ENCODE data around the gene CBLN4. TPM values are rescaled to one million over a fixed set of nuclear protein-coding genes. Genes with fewer than 3 reads are reported as not detected.

The CBLN4 gene
- total and polyA plus RNA-seq, 2 of the 8 experiments (the other 6 are each of a cell fraction or from before 2014, with no cell fraction given): 0.03 to 0.13 TPM

DNA sequence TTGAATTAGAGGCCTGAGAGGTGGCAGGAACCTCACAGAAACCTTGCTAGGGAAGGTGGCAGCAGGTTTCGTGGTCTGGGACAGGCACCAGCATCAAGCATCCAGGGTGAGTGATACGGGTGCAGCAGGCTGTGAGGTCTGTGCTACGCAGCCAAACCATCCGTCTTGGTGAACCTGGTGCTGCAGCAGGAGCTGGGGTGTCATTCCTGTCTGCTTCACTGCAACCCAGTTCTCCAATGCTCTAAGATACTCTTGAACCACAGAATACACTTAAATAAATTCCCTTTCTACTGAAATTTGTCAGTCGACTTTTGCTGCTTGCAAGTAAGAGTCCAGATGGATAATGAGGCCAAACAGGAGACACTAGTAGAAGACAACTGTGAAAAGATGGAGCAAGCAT lies 9.7 kb upstream of the CBLN4 start:
- Histone ChIP-seq H3K4me2 (ENCODE audit: insufficient read depth in 1 of 2, low read depth in 2 of 2, low read length in 2 of 2) (no peak overlapping the region), H2BK15ac (ENCODE audit: low read length) (no peak overlapping the region), H3K27ac (ENCODE audit: low read depth, low read length) (no peak overlapping the region), H3K36me3 (ENCODE audit: control insufficient read depth in 2 of 4, insufficient read depth in 4 of 4, low read length in 3 of 4) (no peaks in the 10 kb centered on the region; a peak in 1 of 8 replicates), H2AFZ (ENCODE audit: low read length) (no peak overlapping the region), H3K23me2 (ENCODE audit: low read depth, low read length) (no peaks in the 10 kb centered on the region), H3K4ac (replicated peaks; ENCODE audit: insufficient read length, low read depth, low read length) (no peak overlapping the region), H2AK5ac (ENCODE audit: low read depth, low read length) (no peak overlapping the region), H2BK20ac (ENCODE audit: low read length) (no peak overlapping the region), H3K23ac (ENCODE audit: insufficient read length) (no peak overlapping the region), H4K8ac (ENCODE audit: extremely low read depth, insufficient read depth, low read length) (no peak overlapping the region), H3K56ac (replicated peaks; ENCODE audit: insufficient read length, low read depth, low read length) (no peak overlapping the region), H3K9me3 (ENCODE audit: insufficient read depth in 2 of 2, low read depth in 1 of 2, low read length in 1 of 2) (peaks cover 63 to 85% of the 10 kb centered on the region in 2 experiments), H2BK120ac (replicated peaks; ENCODE audit: low read depth, low read length) (no peak overlapping the region), H3K79me1 (ENCODE audit: low read depth, low read length) (no peaks in the 10 kb centered on the region), H3K79me2 (ENCODE audit: control insufficient read depth in 1 of 2, insufficient read depth in 2 of 2, low read length in 2 of 2) (no peaks in the 10 kb centered on the region), H3K4me1 (replicated peaks in 1 of 4; ENCODE audit: control insufficient read depth in 3 of 4, insufficient read depth in 4 of 4, low read length in 3 of 4) (no peaks in the 10 kb centered on the region), H2BK12ac (ENCODE audit: low read depth, low read length) (no peak overlapping the region), H3K4me3 (ENCODE audit: extremely low read depth in 1 of 4, insufficient read depth in 2 of 4, low read depth in 3 of 4, low read length in 4 of 4) (no peak overlapping the region), H3K27me3 (replicated peaks in 1 of 4; ENCODE audit: control insufficient read depth in 3 of 4, extremely low read depth in 1 of 4, insufficient read depth in 3 of 4, low read length in 3 of 4) (no peaks in the 10 kb centered on the region), H4K20me1 (replicated peaks in 1 of 2; ENCODE audit: control insufficient read depth in 1 of 2, insufficient read depth in 2 of 2, low read length in 2 of 2) (no peaks in the 10 kb centered on the region), H4K5ac (ENCODE audit: insufficient read length, low read depth, low read length) (no peak overlapping the region), H3K9ac (replicated peaks in 1 of 4; ENCODE audit: extremely low read depth in 1 of 4, low read depth in 3 of 4, low read length in 3 of 4) (no peak overlapping the region), H2BK5ac (ENCODE audit: low read depth, low read length) (no peak overlapping the region), H3K18ac (ENCODE audit: extremely low read depth, low read length) (no peak overlapping the region), H4K91ac (replicated peaks; ENCODE audit: insufficient read length, low read length) (no peak overlapping the region), H3K14ac (ENCODE audit: insufficient read length) (no peak overlapping the region)
- no peak for FAIRE-seq
- no peak for DNase-seq (ENCODE audit: low read depth in 1 of 2, low spot score in 2 of 2)
- 85% methylated on average over 5 of the region's 5 CpGs; no CpG with 5 or more reads in 1 of the 2 experiments for WGBS, 2 experiments (ENCODE audit: extremely low coverage in 1 of 2, insufficient coverage in 1 of 2, insufficient read length in 1 of 2, insufficient replicate concordance in 2 of 2, low coverage in 1 of 2, low lambda C conversion rate in 2 of 2, missing lambda C conversion rate in 1 of 2)
- TF ChIP-seq SIN3A (conservative IDR thresholded peaks at IDR 0.05 in 1 of 2, IDR thresholded peaks at IDR 0.05 in 1 of 2; ENCODE audit: low read depth in 1 of 2, low read length in 2 of 2) (no peak), SP4 (IDR thresholded peaks at IDR 0.05; ENCODE audit: low read length) (no peak), NRF1 (IDR thresholded peaks at IDR 0.05; ENCODE audit: low read depth, low read length) (no peak), TAF7 (optimal IDR thresholded peaks at IDR 0.05; ENCODE audit: borderline replicate concordance, low read depth, low read length) (no peak), KDM1A (IDR thresholded peaks at IDR 0.05; ENCODE audit: borderline replicate concordance, low read length) (no peak), KDM5A (IDR thresholded peaks at IDR 0.05; ENCODE audit: low read length) (no peak), CBX5 (IDR thresholded peaks at IDR 0.05; ENCODE audit: low read depth, low read length) (no peak), POLR2A (IDR thresholded peaks at IDR 0.05; ENCODE audit: control extremely low read depth in 1 of 2, low read depth in 2 of 2, low read length in 2 of 2) (no peak), EP300 (IDR thresholded peaks at IDR 0.05; ENCODE audit: borderline replicate concordance in 1 of 2, low read depth in 2 of 2, low read length in 2 of 2) (no peak), RXRA (IDR thresholded peaks at IDR 0.05; ENCODE audit: insufficient read depth, low read depth, low read length) (no peak), SP1 (IDR thresholded peaks at IDR 0.05; ENCODE audit: low read depth, low read length) (no peak)
- TF ChIP-seq, protein P1, sequence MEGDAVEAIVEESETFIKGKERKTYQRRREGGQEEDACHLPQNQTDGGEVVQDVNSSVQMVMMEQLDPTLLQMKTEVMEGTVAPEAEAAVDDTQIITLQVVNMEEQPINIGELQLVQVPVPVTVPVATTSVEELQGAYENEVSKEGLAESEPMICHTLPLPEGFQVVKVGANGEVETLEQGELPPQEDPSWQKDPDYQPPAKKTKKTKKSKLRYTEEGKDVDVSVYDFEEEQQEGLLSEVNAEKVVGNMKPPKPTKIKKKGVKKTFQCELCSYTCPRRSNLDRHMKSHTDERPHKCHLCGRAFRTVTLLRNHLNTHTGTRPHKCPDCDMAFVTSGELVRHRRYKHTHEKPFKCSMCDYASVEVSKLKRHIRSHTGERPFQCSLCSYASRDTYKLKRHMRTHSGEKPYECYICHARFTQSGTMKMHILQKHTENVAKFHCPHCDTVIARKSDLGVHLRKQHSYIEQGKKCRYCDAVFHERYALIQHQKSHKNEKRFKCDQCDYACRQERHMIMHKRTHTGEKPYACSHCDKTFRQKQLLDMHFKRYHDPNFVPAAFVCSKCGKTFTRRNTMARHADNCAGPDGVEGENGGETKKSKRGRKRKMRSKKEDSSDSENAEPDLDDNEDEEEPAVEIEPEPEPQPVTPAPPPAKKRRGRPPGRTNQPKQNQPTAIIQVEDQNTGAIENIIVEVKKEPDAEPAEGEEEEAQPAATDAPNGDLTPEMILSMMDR (IDR thresholded peaks at IDR 0.05; ENCODE audit: control extremely low read depth in 1 of 3, insufficient read depth in 1 of 3, low read depth in 1 of 3, low read length in 3 of 3): no peak
- ChIA-PET POLR2A (ENCODE audit: partially characterized antibody) (no interaction called here), CTCF (ENCODE audit: partially characterized antibody) (no interaction called here)

All from H1 (cell line).